Measurements from ENCODE around the gene SORBS2.

DNA sequence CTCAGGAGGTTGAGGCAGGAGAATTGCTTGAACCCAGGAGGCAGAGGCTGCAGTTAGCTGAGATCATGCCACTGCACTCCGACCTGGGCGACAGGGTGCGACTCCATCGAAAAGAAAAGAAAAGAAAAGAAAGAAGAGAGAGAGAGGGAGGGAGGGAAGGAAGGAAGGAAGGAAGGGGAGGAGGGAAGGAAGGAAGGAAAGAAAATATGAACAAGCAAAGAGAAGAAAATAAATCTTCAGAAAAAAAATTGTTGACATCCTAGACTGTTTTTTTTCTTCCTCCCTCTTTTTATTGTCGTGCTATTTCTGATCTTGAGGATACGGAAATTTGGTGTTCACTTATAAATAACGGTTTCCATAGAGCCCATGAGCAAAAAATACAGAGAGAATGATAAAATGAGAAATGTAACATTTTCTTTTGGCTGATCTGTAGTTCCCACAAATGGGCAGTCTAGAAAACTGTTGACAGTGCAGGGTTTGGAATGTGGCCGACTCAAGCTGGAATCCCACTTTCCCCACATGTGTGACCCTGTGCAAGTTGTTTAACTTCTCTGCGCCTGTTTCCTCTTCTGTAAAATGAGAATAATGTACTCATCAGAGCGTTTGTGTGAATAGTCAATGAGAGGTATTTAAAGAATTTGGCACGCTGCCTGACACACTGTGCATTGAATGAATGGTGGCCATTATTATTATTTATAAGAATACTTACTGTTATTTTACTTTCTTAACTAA lies 19.4 kb downstream of the SORBS2 start:
- TF ChIP-seq, protein P1, sequence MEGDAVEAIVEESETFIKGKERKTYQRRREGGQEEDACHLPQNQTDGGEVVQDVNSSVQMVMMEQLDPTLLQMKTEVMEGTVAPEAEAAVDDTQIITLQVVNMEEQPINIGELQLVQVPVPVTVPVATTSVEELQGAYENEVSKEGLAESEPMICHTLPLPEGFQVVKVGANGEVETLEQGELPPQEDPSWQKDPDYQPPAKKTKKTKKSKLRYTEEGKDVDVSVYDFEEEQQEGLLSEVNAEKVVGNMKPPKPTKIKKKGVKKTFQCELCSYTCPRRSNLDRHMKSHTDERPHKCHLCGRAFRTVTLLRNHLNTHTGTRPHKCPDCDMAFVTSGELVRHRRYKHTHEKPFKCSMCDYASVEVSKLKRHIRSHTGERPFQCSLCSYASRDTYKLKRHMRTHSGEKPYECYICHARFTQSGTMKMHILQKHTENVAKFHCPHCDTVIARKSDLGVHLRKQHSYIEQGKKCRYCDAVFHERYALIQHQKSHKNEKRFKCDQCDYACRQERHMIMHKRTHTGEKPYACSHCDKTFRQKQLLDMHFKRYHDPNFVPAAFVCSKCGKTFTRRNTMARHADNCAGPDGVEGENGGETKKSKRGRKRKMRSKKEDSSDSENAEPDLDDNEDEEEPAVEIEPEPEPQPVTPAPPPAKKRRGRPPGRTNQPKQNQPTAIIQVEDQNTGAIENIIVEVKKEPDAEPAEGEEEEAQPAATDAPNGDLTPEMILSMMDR (IDR thresholded peaks at IDR 0.05; ENCODE audit: borderline replicate concordance, extremely low read depth, low read length, poor library complexity, severe bottlenecking), result no peak
- no peak for TF ChIP-seq EZH2 (IDR thresholded peaks at IDR 0.05; ENCODE audit: borderline replicate concordance, low read depth, low read length, severe bottlenecking)

Data from DND-41 (cell line).